ENCODE measurements around the gene BMP8A.

Gene BMP8A

GRCh38 chr1:39570477-39571177, 79.2 kb downstream of the BMP8A start:
- no peak for DNase-seq (ENCODE audit: low read depth in 2 of 2)

- no peak for DNase-seq (ENCODE audit: low read depth in 2 of 2)
These were observed 79.7 kb downstream of the BMP8A start for GRCh38 chr1:39571178-39571483.

- DNase-seq (ENCODE audit: low read depth in 2 of 2) = no peak
These were observed 81.1 kb downstream of the BMP8A start for GRCh38 chr1:39572379-39573096.

- no peak for DNase-seq (ENCODE audit: low read depth in 2 of 2)
These were observed 81.6 kb downstream of the BMP8A start for GRCh38 chr1:39573097-39573465.

GRCh38 chr1:39573736-39574624, 82.5 kb downstream of the BMP8A start:
- no peak for DNase-seq (ENCODE audit: low read depth in 2 of 2)

- DNase-seq (ENCODE audit: low read depth in 2 of 2) = no peak
These were observed 83.2 kb downstream of the BMP8A start for GRCh38 chr1:39574646-39575045.

Measured in stimulated activated CD4-positive, alpha-beta T cell treated with anti-CD3 and anti-CD28 coated beads, Interleukin-15, amount 100 ng/mL, for 48 hours (primary cell).